Globus pallidus (tissue), 1 donor: ENCODE results near the gene UBE3D.
"Not testable (repeated sequence)": the region's sequence is repeated elsewhere in the genome, so short reads cannot be mapped to it uniquely, and the experiment has no call there.

Experiments used
- DNase-seq: peaks from one replicate; pipeline ENCODE4 v3.0.0-alpha.2; 2015; ENCODE audit warnings: low spot score

The UBE3D gene

GRCh38 chr6:83053678-83054077 is 12.0 kb downstream of the UBE3D start:
- no peak for DNase-seq

- no peak for DNase-seq
Observed at GRCh38 chr6:83051377-83052172, 14.1 kb downstream of the UBE3D start.

GRCh38 chr6:83047065-83047754 is 18.4 kb downstream of the UBE3D start:
- no peak for DNase-seq

- no peak for DNase-seq
Observed at GRCh38 chr6:83044091-83044768, 21.4 kb downstream of the UBE3D start.

GRCh38 chr6:83042467-83043053 is 23.1 kb downstream of the UBE3D start:
- no peak for DNase-seq

- DNase-seq = no peak
Observed at GRCh38 chr6:83038246-83038645, 27.4 kb downstream of the UBE3D start.

GRCh38 chr6:83031689-83032088 is 34.0 kb downstream of the UBE3D start:
- DNase-seq = no peak

GRCh38 chr6:83019741-83020140 is 45.9 kb downstream of the UBE3D start:
- no peak for DNase-seq

GRCh38 chr6:83011131-83011530 is 54.5 kb downstream of the UBE3D start:
- not testable (repeated sequence) for DNase-seq

- DNase-seq = no peak
Observed at GRCh38 chr6:83008626-83009025, 57.0 kb downstream of the UBE3D start.

GRCh38 chr6:83006270-83006905 is 59.3 kb downstream of the UBE3D start:
- no peak for DNase-seq

- no peak for DNase-seq
Observed at GRCh38 chr6:82996156-82996555, 69.5 kb downstream of the UBE3D start.

- no peak for DNase-seq
Observed at GRCh38 chr6:82995066-82995465, 70.6 kb downstream of the UBE3D start.

- DNase-seq = no peak
Observed at GRCh38 chr6:82989736-82990290, 75.8 kb downstream of the UBE3D start.

- no peak for DNase-seq
Observed at GRCh38 chr6:82988930-82989351, 76.7 kb downstream of the UBE3D start.

- no peak for DNase-seq
Observed at GRCh38 chr6:82987951-82988350, 77.7 kb downstream of the UBE3D start.

GRCh38 chr6:82987416-82987815 is 78.2 kb downstream of the UBE3D start:
- no peak for DNase-seq

GRCh38 chr6:82984720-82985119 is 80.9 kb downstream of the UBE3D start:
- DNase-seq = no peak

- no peak for DNase-seq
Observed at GRCh38 chr6:82980086-82980485, 85.6 kb downstream of the UBE3D start.

GRCh38 chr6:82979657-82980056 is 86.0 kb downstream of the UBE3D start:
- no peak for DNase-seq

- no peak for DNase-seq
Observed at GRCh38 chr6:82978362-82978945, 87.2 kb downstream of the UBE3D start.
